Chondrocyte (in vitro differentiated cells): Measurements from ENCODE around the gene ZNF223. TPM values are rescaled to one million over a fixed set of nuclear protein-coding genes. Genes with fewer than 3 reads are reported as not detected.

Experiments used
- DNase-seq: peaks from one replicate; pipeline ENCODE4 v3.0.0; 2021; ENCODE audit warnings: mixed read lengths, low spot score
- H3K27ac Mint-ChIP-seq: one replicate; pipeline ENCODE4 v1.8.0; 2021; ENCODE audit warnings: mild to moderate bottlenecking, moderate library complexity, mixed read lengths; ENCODE audit not compliant: unreplicated experiment
- H3K27me3 Mint-ChIP-seq: 2 replicates; pipeline ENCODE4 v1.8.0; 2021; ENCODE audit warnings: low read depth, mixed read lengths
- H3K36me3 Mint-ChIP-seq: 2 replicates; pipeline ENCODE4 v1.8.0; 2021; ENCODE audit warnings: low read depth, mixed read lengths
- H3K4me1 Mint-ChIP-seq: 2 replicates; pipeline ENCODE4 v1.8.0; 2021; ENCODE audit warnings: low read depth, mild to moderate bottlenecking, mixed read lengths
- H3K4me3 Mint-ChIP-seq: one replicate; pipeline ENCODE4 v1.8.0; 2021; ENCODE audit warnings: mild to moderate bottlenecking, moderate library complexity, mixed read lengths; ENCODE audit not compliant: unreplicated experiment
- H3K9me3 Mint-ChIP-seq: 2 replicates; pipeline ENCODE4 v1.8.0; 2021; ENCODE audit warnings: low read depth, mixed read lengths
- CTCF ChIP-seq: fragments of 200-600 bp; sonication (generic); IDR thresholded peaks from 2 replicates; pipeline ENCODE4 v1.5.0; 2021; ENCODE audit warnings: antibody characterized with exemption, mild to moderate bottlenecking, moderate library complexity
- total RNA-seq: library from RNA; stranded (reverse); gene quantifications from 3 replicates; pipeline ENCODE4 v1.2.1, GENCODE V29; 2021

ZNF223 gene
- total RNA-seq, 1 donor from 2014 or later, result 2.5 TPM

DNA sequence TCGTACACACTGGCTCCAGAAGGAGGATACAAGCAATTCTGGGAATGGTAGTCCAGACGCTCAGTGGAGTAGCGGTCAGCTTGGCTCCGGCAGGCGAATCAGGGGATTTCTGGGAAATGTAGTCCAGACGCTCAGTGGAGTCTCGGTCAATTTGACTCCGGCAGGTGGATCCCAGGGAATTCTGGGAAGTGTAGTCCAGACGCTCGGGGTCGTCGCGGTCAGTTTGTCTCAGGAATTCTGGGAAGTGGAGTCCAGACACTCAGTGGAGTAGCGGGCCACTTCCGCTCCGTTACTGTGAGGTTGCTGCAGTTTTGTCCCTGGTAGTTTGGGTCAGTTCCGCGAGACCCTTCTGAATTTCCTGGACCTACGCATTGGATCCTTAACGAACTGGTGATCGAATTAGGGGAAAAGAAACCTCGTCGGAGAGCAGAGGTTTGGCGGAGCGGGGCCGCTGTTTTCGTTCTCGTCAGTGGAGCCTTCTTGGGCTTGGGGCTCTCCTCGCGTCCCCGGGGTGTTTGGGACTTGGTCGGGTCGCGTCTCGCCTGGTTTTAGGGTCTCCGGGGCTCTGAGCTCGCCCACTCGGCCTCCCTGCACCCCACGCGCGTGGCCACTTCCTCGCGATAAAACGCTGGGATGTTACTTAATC is 61.4 kb downstream of the ZNF223 start, which contains the start of gene ZNF225:
ZNF225 (plus strand) TSS at position 262 of the 646 bp plus-strand sequence. CDS start 2,429 bp downstream, outside the sequence.
- Mint-ChIP-seq H3K27me3 (no peaks in the 10 kb centered on the region), H3K27ac (peak within 1 kb of the TSS; percentile 98), H3K4me1 (peaks cover 21% of the 10 kb centered on the region), H3K36me3 (peaks cover 16% of the 10 kb centered on the region), H3K9me3 (peaks cover 17% of the 10 kb centered on the region), H3K4me3 (peak within 1 kb of the TSS; percentile 94)
- DNase-seq, result peak; percentile 96
- TF ChIP-seq CTCF, result no peak

GRCh38 chr19:44113784-44114390 is 62.1 kb downstream of the ZNF223 start:
- peaks cover 21% of the 10 kb centered on the region for H3K4me1 Mint-ChIP-seq
- no peak for DNase-seq
- peaks cover 18% of the 10 kb centered on the region for H3K36me3 Mint-ChIP-seq
- peaks cover 16% of the 10 kb centered on the region for H3K9me3 Mint-ChIP-seq
- H3K4me3 Mint-ChIP-seq, result peak overlapping the region; percentile 94
- H3K27me3 Mint-ChIP-seq, result no peaks in the 10 kb centered on the region
- TF ChIP-seq CTCF, result no peak
- peak overlapping the region; percentile 98 for H3K27ac Mint-ChIP-seq

Other genes starting within 250 kb of the ZNF223 start
- not detected in 3 replicates for gene LYPD5, start 249.6 kb upstream of the ZNF223 start, total RNA-seq
- gene ZNF283, start 224.7 kb upstream of the ZNF223 start, total RNA-seq, result 7.6 to 12.8 TPM (median 8.4 TPM) in 3 replicates
- 5.1 to 9.4 TPM (median 6.1 TPM) in 3 replicates for gene ZNF404, start 168.1 kb upstream of the ZNF223 start, total RNA-seq
- 14.4 to 18.8 TPM (median 15.5 TPM) in 3 replicates for gene ZNF45, start 116.8 kb upstream of the ZNF223 start, total RNA-seq
- 7.9 to 9.2 TPM (median 8.7 TPM) in 3 replicates for gene ZNF221, start 100.8 kb upstream of the ZNF223 start, total RNA-seq
- gene ZNF155, start 67.8 kb upstream of the ZNF223 start, total RNA-seq, result 6.6 to 9.9 TPM (median 9.3 TPM) in 3 replicates
- 2.2 to 3.9 TPM (median 3.3 TPM) in 3 replicates for gene ZNF230, start 49.1 kb upstream of the ZNF223 start, total RNA-seq
- 5.8 to 8.5 TPM (median 6.3 TPM) in 3 replicates for gene ZNF222, start 26.7 kb upstream of the ZNF223 start, total RNA-seq
- gene ZNF284, start 20.1 kb downstream of the ZNF223 start, total RNA-seq, result 3.2 to 4.3 TPM (median 4.1 TPM) in 3 replicates
- 18.1 to 22.7 TPM (median 20.2 TPM) in 3 replicates for gene ZNF224, start 42.3 kb downstream of the ZNF223 start, total RNA-seq
- gene ZNF225, start 61.4 kb downstream of the ZNF223 start, total RNA-seq, result 5.2 to 8.1 TPM (median 5.5 TPM) in 3 replicates
- gene ZNF234, start 89.5 kb downstream of the ZNF223 start, total RNA-seq, result 14.0 to 19.5 TPM (median 14.4 TPM) in 3 replicates
- 20.5 to 34.2 TPM (median 25.0 TPM) in 3 replicates for gene ZNF226, start 113.1 kb downstream of the ZNF223 start, total RNA-seq
- 12.2 to 20.2 TPM (median 15.2 TPM) in 3 replicates for gene ZNF227, start 160.5 kb downstream of the ZNF223 start, total RNA-seq
- 1.8 to 3.4 TPM (median 2.1 TPM) in 3 replicates for gene ZNF233, start 207.8 kb downstream of the ZNF223 start, total RNA-seq